ENCODE results near the gene CA10. TPM values are rescaled to one million over a fixed set of nuclear protein-coding genes. Genes with fewer than 3 reads are reported as not detected.

Gene CA10
- total RNA-seq, 1 donor from 2014 or later: not detected

- DNase-seq (ENCODE audit: low read depth): no peak
Measured at GRCh38 chr17:51692917-51693316, 465.6 kb downstream of the CA10 start.

DNA sequence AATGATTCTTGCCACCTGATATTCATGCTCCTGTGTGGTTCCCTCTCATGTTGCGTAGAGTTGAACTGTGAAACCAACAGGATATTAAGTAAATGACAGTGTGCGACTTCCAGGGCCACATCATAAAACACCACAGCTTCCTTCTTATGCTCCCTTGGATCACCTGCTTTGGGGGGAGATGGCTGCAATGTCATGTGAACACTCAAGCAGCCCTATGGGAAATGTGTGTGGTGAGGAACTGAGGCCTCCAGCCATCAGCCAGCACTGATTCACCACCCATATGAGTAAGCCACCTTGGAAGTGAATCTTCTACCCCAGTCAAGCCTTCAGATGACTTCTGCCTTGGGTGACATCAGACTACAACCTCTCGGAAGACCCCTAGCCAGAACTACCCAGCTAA is 470.6 kb downstream of the CA10 start:
- DNase-seq (ENCODE audit: low read depth): no peak

- no peak for DNase-seq (ENCODE audit: low read depth)
Measured at GRCh38 chr17:51685287-51685909, 473.1 kb downstream of the CA10 start.

GRCh38 chr17:51684214-51684613 is 474.3 kb downstream of the CA10 start:
- DNase-seq (ENCODE audit: low read depth): no peak

- no peak for DNase-seq (ENCODE audit: low read depth)
Measured at GRCh38 chr17:51683291-51683690, 475.2 kb downstream of the CA10 start.

DNA sequence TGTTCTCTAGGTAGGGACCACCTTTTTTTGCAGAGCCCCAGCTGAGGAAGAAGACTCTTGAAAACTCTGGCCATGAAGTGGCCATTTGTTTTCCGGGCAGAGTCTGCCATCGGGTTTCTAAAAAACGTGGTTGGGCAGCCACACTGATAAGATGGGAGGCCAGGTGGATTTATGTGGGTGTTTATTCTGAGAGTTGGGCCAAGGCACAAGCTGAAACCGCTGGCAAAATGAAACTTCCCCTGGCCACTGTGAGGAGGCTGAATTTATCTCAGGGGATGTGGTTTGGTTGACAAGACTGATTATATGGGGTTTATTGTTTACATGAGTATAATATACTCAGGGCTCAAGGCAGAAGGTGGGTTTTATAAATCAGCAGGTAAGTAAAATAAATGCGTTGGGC is 476.4 kb downstream of the CA10 start:
- no peak for DNase-seq (ENCODE audit: low read depth)

GRCh38 chr17:51677875-51678274 is 480.6 kb downstream of the CA10 start:
- DNase-seq (ENCODE audit: low read depth): no peak

- no peak for DNase-seq (ENCODE audit: low read depth)
Measured at GRCh38 chr17:51676691-51677487, 481.6 kb downstream of the CA10 start.

DNA sequence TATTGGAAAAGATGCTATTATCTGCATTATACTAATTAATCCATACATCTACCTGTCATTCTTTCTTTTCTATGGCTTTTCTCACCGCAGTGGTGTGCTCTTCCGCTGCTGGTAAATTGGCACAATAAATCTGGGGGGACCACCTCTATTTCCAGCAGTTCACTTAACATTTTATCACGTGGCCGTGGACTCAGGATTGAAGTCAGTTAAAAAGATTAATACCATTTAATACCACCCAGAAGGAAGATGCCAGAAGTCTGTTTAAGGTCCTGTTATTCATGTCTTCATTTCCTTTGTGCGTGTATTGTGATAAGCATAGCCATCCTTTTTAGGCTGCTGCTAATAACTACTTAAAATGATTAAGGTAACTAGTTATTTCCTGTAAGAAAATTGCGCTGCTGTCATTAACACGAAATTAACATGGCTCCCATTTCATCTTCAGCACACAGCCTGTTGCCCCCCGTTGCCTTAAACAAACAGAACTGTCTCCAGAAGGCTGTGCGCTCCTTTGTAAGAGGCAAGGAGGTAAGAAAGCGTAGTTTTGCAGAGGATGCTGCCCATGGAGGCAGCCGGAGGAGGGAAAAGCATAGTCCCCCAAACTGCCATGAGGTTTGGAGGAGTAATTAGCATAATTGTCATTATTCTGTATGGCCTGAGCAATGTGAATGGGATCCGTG is 483.8 kb downstream of the CA10 start:
- DNase-seq (ENCODE audit: low read depth): no peak

GRCh38 chr17:51673070-51673469 is 485.4 kb downstream of the CA10 start:
- DNase-seq (ENCODE audit: low read depth): no peak

- DNase-seq (ENCODE audit: low read depth): no peak
Measured at GRCh38 chr17:51672065-51672464, 486.4 kb downstream of the CA10 start.

GRCh38 chr17:51670899-51671298 is 487.6 kb downstream of the CA10 start:
- DNase-seq (ENCODE audit: low read depth): no peak

DNA sequence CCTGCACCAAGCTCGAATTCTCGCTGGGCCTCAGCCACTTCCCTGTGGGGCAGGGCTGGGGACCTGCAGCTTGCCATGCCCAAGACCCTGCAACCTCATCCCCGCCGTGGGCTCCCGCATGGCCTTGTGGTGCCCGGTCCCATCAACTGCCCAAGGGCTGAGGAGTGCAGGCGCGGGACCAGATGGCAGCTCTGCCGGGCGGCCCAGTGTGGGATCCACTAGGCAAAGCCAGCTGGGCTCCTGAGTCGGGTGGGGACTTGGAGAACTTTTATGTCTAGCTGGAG is 489.6 kb downstream of the CA10 start:
- DNase-seq (ENCODE audit: low read depth): no peak

- no peak for DNase-seq (ENCODE audit: low read depth)
Measured at GRCh38 chr17:51668155-51668962, 490.2 kb downstream of the CA10 start.

DNA sequence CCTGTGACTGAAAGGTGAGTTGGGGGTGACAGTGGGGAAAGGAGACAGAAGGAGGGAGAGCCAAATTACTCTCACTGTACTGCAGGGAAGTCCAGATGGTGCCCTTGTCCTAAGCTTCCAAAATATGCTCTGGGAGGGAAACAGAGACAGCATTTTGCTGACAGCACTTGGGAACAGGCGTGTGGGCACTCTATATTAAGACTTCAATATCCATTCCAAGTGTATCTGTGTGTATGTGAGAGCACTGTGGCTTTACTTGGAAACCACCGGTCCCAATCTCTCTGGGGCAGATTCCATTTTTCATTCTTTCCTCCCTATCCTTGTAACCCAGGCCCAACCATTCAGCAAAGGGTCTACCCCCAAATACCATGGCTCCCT is 490.8 kb downstream of the CA10 start:
- DNase-seq (ENCODE audit: low read depth): no peak

DNA sequence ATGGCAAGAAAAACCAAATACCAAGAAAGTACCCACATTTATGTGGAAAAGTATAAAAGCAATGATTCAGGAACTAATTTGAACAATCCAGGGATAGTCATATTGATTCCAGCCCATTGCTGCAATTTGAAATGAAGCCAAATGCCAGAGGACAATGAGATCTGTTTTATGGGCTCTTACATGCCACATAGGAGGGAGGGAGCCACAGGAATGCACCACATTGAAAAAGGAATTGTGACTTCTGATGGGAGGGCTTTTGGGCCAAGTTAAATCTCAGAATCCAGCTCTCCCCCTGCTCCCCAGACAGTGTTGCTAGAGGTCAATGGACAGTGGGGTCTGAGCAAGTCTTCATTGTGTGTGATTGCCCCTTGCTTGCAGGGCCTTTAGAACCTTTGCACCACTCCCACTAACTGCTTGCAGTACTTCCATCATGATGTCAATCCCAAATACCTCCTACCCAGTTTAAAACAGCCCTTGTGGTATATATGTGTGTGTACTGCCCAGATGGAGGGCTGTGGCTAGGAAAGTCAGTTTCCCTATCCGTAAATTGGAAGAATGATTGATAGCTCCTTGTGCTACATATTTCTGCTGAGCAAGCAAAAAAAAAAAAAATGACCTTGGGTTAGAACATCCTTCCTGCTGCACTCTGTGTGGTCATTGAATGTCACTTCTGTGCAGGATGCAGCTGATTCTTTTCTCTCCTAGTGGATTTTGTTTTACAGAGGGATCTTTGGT is 491.4 kb downstream of the CA10 start:
- DNase-seq (ENCODE audit: low read depth): no peak

GRCh38 chr17:51662204-51663056 is 496.1 kb downstream of the CA10 start:
- DNase-seq (ENCODE audit: low read depth): no peak

DNA sequence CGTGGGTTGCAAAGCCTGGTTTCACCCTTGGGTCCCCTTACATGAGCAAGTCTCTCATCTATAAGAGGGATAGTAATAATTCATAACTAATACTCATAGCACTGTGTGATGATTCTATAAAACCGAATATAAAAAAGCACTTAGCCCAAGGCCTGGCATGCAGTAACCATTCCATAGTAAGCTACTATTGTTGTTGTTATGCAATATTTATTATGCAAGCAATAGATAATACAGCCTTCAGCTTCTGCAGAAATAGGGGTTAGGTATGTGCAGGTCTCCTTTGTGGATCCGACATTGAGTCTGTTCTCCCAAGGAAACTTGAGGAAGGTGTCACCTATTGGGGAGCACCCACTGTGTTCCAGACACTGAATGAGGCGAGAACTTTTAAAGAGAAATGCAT is 497.1 kb downstream of the CA10 start:
- no peak for DNase-seq (ENCODE audit: low read depth)

- DNase-seq (ENCODE audit: low read depth): no peak
Measured at GRCh38 chr17:51660266-51660665, 498.2 kb downstream of the CA10 start.

DNA sequence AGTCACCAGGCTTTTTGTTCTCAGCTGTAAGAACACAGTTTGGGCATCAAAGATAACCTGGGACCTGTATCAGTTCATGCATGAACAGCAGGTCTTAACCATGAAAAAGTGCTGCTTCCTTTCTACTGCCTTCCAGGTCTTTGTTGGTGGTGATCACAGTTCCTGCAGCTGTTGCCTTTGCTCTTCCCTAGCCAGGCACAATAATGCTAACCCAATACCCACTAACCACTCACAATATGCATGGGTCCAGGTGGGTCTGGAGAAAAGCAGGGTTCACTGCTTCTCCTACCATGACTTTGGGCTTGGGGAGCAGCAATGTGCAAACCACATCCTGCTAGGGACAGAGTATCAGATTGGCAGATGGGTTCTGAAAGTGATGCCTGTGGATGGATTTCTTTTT is 501.3 kb downstream of the CA10 start:
- no peak for DNase-seq (ENCODE audit: low read depth)

Measured in myocyte (in vitro differentiated cells).